ENCODE measurements around the gene CALR.

CALR gene

DNA sequence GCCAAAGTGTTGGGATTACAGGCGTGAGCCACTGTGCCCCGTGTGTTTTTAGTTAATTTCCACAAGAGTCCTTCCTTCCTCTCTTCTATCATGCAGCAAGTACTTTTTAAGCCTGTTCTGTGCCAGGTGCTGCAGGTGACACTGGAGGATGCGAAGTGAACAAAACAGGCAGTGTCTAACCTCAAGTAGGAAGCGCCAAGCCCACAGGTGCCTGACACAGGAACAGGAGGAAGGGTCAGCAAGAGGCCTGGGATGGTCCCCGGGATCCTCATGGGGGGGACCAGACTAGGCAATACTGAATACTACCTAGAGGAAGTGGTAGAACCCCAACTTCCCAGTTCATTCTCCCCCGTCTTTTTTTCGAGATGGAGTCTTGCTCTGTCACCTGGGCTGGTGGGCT is 1.8 kb upstream of the CALR start:
- Histone ChIP-seq H3K4me1 (ENCODE audit: control insufficient read depth, insufficient read depth, low read length) (peaks cover 31% of the 10 kb centered on the region), H3K9ac (ENCODE audit: low read depth, low read length) (no peak overlapping the region), H3K4me3 (ENCODE audit: low read length) (no peak overlapping the region), H3K9me3 (replicated peaks; ENCODE audit: low read length) (no peaks in the 10 kb centered on the region), H3K4me2 (ENCODE audit: low read length) (no peak overlapping the region), H3K36me3 (ENCODE audit: insufficient read depth, low read length) (peaks cover 31% of the 10 kb centered on the region), H3K27me3 (ENCODE audit: control insufficient read depth, insufficient read depth, low read length) (no peaks in the 10 kb centered on the region)

DNA sequence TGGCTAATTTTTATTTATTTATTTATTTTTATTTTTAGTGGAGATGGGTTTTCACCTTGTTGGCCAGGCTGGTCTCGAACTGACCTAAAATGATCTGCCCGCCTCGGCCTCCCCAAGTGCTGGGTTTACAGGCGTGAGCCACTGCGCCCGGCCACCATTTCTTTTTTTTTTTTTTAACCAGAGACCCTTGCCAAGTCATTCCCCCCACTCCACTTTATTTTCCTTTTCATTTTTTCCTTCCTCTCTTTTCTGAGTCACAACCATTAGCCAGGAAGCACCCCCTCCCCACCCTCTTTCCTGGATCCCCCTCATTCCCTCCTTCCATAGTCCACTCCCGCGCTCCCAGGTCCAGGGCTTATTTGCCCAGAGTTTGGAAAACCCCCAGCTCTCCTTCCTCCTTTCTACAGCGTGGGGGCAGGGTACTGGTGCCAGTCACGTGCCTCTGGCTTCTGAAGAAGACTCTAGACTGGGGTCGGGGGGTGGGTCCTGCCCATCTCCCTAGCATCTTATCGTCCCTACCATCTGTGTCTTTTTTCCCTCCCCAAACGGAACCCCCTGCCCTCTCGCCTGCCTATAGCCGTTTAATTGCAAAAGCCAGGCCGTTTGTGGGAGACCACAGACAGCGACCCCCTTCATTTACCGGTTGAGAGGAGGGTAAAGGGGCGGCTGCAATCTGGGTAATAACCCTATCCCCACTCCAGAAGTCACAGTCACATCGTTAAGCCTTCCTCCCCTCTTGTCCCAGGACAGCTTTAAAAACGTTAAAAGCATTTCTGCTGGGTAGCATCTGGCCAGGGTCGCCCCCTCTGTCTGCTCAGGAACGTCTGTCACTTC is 1.1 kb upstream of the CALR start:
- Histone ChIP-seq H3K9ac (ENCODE audit: low read depth, low read length) (peak overlapping the region; percentile 74), H3K4me3 (ENCODE audit: low read length) (peak overlapping the region; percentile 73), H3K4me1 (ENCODE audit: control insufficient read depth, insufficient read depth, low read length) (peaks cover 33% of the 10 kb centered on the region), H3K4me2 (ENCODE audit: low read length) (peak overlapping the region; percentile 95), H3K36me3 (ENCODE audit: insufficient read depth, low read length) (peaks cover 38% of the 10 kb centered on the region), H3K27me3 (ENCODE audit: control insufficient read depth, insufficient read depth, low read length) (no peaks in the 10 kb centered on the region), H3K9me3 (replicated peaks; ENCODE audit: low read length) (no peaks in the 10 kb centered on the region)

DNA sequence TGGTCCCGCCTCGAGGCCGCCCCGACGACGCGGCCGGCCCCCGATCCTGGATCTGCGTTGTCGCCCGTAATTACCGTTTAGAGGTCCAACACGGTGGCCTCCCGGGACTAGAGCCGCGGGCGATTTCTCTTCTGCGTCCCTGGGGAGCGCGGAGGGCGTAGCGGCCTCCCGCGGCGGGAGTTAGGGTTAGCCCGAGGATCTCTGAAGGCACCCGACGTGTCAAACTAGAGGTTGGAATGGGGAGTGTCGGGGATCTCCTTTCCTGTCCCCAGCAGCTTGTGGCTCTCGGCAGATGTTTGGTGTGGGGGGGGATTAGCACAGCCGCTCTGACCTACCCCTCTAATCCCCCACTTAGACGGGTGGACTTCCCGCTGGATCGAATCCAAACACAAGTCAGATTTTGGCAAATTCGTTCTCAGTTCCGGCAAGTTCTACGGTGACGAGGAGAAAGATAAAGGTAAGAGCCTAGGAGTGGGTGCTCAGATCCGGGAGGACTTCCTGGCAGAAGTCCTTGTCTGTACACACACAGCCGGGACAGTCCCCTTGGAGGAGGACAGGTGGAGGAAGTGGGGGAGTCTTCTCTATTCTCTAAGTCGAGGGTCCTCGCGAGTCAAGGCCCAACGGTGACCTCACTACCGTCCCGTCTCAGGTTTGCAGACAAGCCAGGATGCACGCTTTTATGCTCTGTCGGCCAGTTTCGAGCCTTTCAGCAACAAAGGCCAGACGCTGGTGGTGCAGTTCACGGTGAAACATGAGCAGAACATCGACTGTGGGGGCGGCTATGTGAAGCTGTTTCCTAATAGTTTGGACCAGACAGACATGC is 581 bp downstream of the CALR start:
- peaks cover 35% of the 10 kb centered on the region for H3K4me1 ChIP-seq (ENCODE audit: control insufficient read depth, insufficient read depth, low read length)
- peak overlapping the region; percentile 99 for H3K4me3 ChIP-seq (ENCODE audit: low read length)

DNA sequence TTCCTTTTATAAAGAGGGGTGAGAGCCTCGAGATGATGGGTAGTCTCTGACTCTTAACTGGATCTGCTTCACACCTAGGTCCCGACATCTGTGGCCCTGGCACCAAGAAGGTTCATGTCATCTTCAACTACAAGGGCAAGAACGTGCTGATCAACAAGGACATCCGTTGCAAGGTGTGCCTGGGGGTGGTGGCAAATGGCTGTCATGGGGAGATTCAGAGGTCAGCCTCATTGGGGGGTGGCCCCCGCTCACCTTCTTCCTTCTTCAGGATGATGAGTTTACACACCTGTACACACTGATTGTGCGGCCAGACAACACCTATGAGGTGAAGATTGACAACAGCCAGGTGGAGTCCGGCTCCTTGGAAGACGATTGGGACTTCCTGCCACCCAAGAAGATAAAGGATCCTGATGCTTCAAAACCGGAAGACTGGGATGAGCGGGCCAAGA is 1.6 kb downstream of the CALR start:
- Histone ChIP-seq H3K9me3 (replicated peaks; ENCODE audit: low read length) (no peaks in the 10 kb centered on the region), H3K4me3 (ENCODE audit: low read length) (peak overlapping the region; percentile 99), H3K9ac (ENCODE audit: low read depth, low read length) (peak overlapping the region; percentile 99), H3K4me2 (ENCODE audit: low read length) (peak overlapping the region; percentile 80), H3K27me3 (ENCODE audit: control insufficient read depth, insufficient read depth, low read length) (no peaks in the 10 kb centered on the region), H3K36me3 (ENCODE audit: insufficient read depth, low read length) (peaks cover 63% of the 10 kb centered on the region), H3K4me1 (ENCODE audit: control insufficient read depth, insufficient read depth, low read length) (peaks cover 35% of the 10 kb centered on the region)

More for the DNA sequence above, 581 bp downstream of the CALR start:
- Histone ChIP-seq H3K27me3 (ENCODE audit: control insufficient read depth, insufficient read depth, low read length) (no peaks in the 10 kb centered on the region), H3K4me2 (ENCODE audit: low read length) (peak overlapping the region; percentile 80), H3K9me3 (replicated peaks; ENCODE audit: low read length) (no peaks in the 10 kb centered on the region), H3K36me3 (ENCODE audit: insufficient read depth, low read length) (peaks cover 53% of the 10 kb centered on the region), H3K9ac (ENCODE audit: low read depth, low read length) (peak overlapping the region; percentile 99)

DNA sequence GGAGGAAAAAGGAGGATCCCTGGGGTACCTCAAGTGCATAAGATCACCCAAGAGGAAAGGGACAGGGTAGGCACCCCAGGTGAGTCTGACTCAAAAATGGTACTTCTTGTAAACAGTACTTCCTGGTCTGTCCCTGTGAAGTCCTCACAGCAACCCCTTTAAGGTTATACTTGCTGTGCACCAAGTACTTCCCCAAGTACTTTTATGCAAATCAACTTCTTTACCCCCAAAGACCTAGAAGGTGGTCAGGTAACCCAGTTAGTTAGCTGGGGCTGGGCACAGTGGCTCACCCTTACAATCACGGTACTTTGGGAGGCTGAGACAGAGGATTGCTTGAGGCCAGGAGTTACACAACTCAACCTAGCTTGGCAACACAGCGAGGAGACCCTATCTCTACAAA is 2.5 kb downstream of the CALR start:
- Histone ChIP-seq H3K4me3 (ENCODE audit: low read length) (peak overlapping the region; percentile 99), H3K9ac (ENCODE audit: low read depth, low read length) (no peak overlapping the region), H3K4me2 (ENCODE audit: low read length) (peak overlapping the region; percentile 80), H3K4me1 (ENCODE audit: control insufficient read depth, insufficient read depth, low read length) (peaks cover 35% of the 10 kb centered on the region), H3K27me3 (ENCODE audit: control insufficient read depth, insufficient read depth, low read length) (no peaks in the 10 kb centered on the region), H3K36me3 (ENCODE audit: insufficient read depth, low read length) (peaks cover 64% of the 10 kb centered on the region), H3K9me3 (replicated peaks; ENCODE audit: low read length) (no peaks in the 10 kb centered on the region)

DNA sequence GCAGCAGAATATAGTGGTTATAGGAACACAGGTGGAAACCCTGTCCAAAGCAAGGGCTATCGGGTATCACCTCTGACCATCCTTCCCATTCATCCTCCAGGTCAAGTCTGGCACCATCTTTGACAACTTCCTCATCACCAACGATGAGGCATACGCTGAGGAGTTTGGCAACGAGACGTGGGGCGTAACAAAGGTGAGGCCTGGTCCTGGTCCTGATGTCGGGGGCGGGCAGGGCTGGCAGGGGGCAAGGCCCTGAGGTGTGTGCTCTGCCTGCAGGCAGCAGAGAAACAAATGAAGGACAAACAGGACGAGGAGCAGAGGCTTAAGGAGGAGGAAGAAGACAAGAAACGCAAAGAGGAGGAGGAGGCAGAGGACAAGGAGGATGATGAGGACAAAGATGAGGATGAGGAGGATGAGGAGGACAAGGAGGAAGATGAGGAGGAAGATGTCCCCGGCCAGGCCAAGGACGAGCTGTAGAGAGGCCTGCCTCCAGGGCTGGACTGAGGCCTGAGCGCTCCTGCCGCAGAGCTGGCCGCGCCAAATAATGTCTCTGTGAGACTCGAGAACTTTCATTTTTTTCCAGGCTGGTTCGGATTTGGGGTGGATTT is 5.1 kb downstream of the CALR start:
- Histone ChIP-seq H3K27me3 (ENCODE audit: control insufficient read depth, insufficient read depth, low read length) (no peaks in the 10 kb centered on the region), H3K4me3 (ENCODE audit: low read length) (no peak overlapping the region), H3K4me2 (ENCODE audit: low read length) (no peak overlapping the region), H3K4me1 (ENCODE audit: control insufficient read depth, insufficient read depth, low read length) (peaks cover 38% of the 10 kb centered on the region), H3K9me3 (replicated peaks; ENCODE audit: low read length) (no peaks in the 10 kb centered on the region), H3K9ac (ENCODE audit: low read depth, low read length) (no peak overlapping the region), H3K36me3 (ENCODE audit: insufficient read depth, low read length) (peaks cover 74% of the 10 kb centered on the region)

DNA sequence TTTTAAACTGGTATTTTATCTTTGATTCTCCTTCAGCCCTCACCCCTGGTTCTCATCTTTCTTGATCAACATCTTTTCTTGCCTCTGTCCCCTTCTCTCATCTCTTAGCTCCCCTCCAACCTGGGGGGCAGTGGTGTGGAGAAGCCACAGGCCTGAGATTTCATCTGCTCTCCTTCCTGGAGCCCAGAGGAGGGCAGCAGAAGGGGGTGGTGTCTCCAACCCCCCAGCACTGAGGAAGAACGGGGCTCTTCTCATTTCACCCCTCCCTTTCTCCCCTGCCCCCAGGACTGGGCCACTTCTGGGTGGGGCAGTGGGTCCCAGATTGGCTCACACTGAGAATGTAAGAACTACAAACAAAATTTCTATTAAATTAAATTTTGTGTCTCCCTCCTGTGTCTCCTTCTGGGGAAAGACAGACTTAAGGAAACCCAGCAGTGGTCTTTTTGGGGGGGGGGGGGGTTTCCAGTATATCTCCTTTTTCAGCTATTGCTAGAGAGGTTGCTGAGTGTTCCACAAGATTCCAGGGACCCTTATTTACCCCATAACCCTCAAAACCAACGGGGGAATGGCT is 5.8 kb downstream of the CALR start:
- H3K4me3 ChIP-seq (ENCODE audit: low read length) = no peak overlapping the region
- H3K4me1 ChIP-seq (ENCODE audit: control insufficient read depth, insufficient read depth, low read length) = peaks cover 39% of the 10 kb centered on the region
- H3K27me3 ChIP-seq (ENCODE audit: control insufficient read depth, insufficient read depth, low read length) = no peaks in the 10 kb centered on the region
- peaks cover 74% of the 10 kb centered on the region for H3K36me3 ChIP-seq (ENCODE audit: insufficient read depth, low read length)
- no peaks in the 10 kb centered on the region for H3K9me3 ChIP-seq (replicated peaks; ENCODE audit: low read length)
- H3K4me2 ChIP-seq (ENCODE audit: low read length) = no peak overlapping the region
- H3K9ac ChIP-seq (ENCODE audit: low read depth, low read length) = no peak overlapping the region

DNA sequence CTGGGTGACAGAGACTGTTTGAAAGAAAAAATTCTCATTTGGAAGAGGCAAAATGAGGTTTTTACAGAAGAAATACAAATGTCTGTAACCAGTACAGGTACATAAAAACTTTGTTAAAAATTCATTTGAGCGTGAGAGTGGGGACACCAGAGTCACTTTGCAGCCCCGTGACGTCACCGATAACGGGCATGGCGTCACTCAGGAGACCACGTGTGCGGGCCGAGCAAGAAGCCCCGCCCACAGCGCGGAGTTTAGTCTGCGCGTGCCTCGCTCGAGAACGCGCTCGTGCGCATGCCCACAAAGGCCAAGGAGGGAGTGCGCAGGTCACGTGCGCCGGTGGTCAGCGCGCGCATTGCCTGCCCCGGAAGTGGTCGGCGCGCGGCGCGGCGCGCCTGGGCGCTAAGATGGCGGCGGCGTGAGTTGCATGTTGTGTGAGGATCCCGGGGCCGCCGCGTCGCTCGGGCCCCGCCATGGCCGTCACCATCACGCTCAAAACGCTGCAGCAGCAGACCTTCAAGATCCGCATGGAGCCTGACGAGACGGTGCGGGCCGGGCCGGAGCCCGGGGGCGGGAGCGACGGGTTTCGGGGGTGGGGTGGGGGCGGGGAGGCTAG is 7.2 kb downstream of the CALR start, which contains the start of gene RAD23A:
Gene RAD23A (plus strand): TSS at position 384 of the 613 bp plus-strand sequence. CDS start 87 bp downstream, at position 471.
- Histone ChIP-seq H3K4me3 (ENCODE audit: low read length) (peak within 1 kb of the TSS; percentile 74), H3K9ac (ENCODE audit: low read depth, low read length) (peak within 1 kb of the TSS; percentile 93)

DNA sequence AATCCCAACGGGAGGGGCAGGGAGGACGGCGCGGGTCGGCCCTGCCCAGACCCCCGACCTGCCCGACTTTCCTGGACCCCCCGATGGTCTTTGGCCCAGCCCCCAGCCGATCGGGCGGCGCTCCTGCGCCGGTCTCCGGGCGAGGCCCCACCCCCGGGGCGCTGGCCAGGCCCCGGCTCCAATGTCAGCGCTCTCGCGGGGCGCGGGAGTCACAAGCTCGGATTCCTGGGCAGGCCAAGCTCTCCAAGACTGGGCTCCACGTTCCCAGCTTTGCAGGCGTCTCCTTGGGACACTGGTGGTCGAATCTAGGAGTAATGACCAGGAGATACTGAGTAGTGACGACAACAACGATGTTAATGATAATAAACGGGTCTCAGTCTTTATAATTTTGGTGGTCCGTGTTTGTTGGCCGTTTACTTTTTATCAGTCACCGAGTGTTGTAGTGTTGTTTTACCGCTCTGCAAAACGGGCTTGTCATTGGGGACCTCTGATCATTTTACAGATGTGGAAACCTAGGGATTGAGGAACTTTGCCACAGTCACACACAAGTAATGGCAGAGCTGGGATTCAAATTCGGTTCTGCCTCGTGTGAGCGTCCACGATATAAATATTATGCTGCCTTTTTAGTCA is 7.8 kb downstream of the CALR start:
- peak overlapping the region; percentile 74 for H3K4me3 ChIP-seq (ENCODE audit: low read length)
- H3K36me3 ChIP-seq (ENCODE audit: insufficient read depth, low read length) = peaks cover 64% of the 10 kb centered on the region
- no peaks in the 10 kb centered on the region for H3K27me3 ChIP-seq (ENCODE audit: control insufficient read depth, insufficient read depth, low read length)
- peak overlapping the region; percentile 93 for H3K9ac ChIP-seq (ENCODE audit: low read depth, low read length)
- peak overlapping the region; percentile 93 for H3K4me2 ChIP-seq (ENCODE audit: low read length)
- H3K4me1 ChIP-seq (ENCODE audit: control insufficient read depth, insufficient read depth, low read length) = peaks cover 26% of the 10 kb centered on the region
- no peaks in the 10 kb centered on the region for H3K9me3 ChIP-seq (replicated peaks; ENCODE audit: low read length)

More for the DNA sequence above, 7.2 kb downstream of the CALR start, which contains the start of gene RAD23A:
- peaks cover 71% of the 10 kb centered on the region for H3K36me3 ChIP-seq (ENCODE audit: insufficient read depth, low read length)
- no peaks in the 10 kb centered on the region for H3K27me3 ChIP-seq (ENCODE audit: control insufficient read depth, insufficient read depth, low read length)
- no peaks in the 10 kb centered on the region for H3K9me3 ChIP-seq (replicated peaks; ENCODE audit: low read length)
- H3K4me1 ChIP-seq (ENCODE audit: control insufficient read depth, insufficient read depth, low read length) = peaks cover 31% of the 10 kb centered on the region
- peak within 1 kb of the TSS; percentile 93 for H3K4me2 ChIP-seq (ENCODE audit: low read length)

DNA sequence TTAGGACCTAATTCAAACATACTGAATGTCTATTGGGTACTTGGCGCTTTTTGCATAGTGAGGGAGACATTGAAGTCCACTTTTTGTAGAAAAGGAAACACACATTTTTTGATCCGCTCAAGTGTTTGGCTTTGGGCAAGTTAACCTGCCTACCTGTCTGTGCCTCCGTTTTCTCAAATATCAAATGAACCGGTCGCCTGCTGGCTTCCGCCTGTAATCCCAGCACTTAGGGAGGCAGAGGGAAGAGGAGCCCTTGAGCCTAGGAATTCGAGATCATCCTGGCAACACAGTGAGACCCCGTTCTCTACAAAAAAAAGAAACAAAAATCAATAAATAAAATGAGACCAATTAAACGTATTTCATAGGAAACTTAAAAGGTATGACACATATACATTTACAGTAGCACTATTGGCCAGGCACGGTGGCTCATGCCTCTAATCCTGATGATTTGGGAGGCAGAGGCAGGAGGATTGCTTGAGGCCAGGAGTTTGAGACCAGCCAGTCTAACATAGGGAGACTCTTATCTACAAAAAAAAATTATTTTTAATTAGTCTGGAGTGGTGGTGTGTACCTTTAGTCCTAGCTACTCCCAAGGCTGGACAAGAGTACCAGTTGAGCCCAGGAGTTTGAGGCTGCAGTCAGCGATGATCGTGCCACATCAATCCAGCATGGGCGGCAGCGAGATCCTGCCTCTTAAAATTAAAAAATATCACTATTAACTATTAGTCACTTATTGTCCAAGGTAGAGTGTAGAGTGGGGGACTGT is 8.5 kb downstream of the CALR start:
- H3K4me1 ChIP-seq (ENCODE audit: control insufficient read depth, insufficient read depth, low read length) = peaks cover 27% of the 10 kb centered on the region
- H3K9me3 ChIP-seq (replicated peaks; ENCODE audit: low read length) = no peaks in the 10 kb centered on the region
- H3K27me3 ChIP-seq (ENCODE audit: control insufficient read depth, insufficient read depth, low read length) = no peaks in the 10 kb centered on the region
- H3K4me3 ChIP-seq (ENCODE audit: low read length) = peak overlapping the region; percentile 74
- peak overlapping the region; percentile 93 for H3K4me2 ChIP-seq (ENCODE audit: low read length)
- H3K36me3 ChIP-seq (ENCODE audit: insufficient read depth, low read length) = peaks cover 62% of the 10 kb centered on the region
- H3K9ac ChIP-seq (ENCODE audit: low read depth, low read length) = peak overlapping the region; percentile 93
